GM23248 (cell line): Measurements from ENCODE around the gene ERFL. TPM values are rescaled to one million over a fixed set of nuclear protein-coding genes. Genes with fewer than 3 reads are reported as not detected.

Experiments used
- DNase-seq: peaks from one replicate; pipeline ENCODE4 v3.0.0-alpha.2; 2015
- H2AFZ ChIP-seq: fragments of 200-600 bp; sonication (generic); 2 replicates; pipeline ENCODE4 v1.6.1; 2016; ENCODE audit warnings: antibody characterized with exemption
- H3F3A ChIP-seq: fragments of 200-600 bp; sonication (generic); 2 replicates; pipeline ENCODE4 v1.6.1; 2016; ENCODE audit warnings: mild to moderate bottlenecking, antibody characterized with exemption, mixed run types; ENCODE audit not compliant: insufficient read depth
- H3K27ac ChIP-seq: fragments of 200-600 bp; sonication (generic); 2 replicates; pipeline ENCODE4 v1.5.1; 2016; ENCODE audit warnings: mild to moderate bottlenecking
- H3K27me3 ChIP-seq: fragments of 200-600 bp; sonication (generic); replicated peaks from 2 replicates; pipeline ENCODE4 v1.6.1; 2016; ENCODE audit warnings: mild to moderate bottlenecking; ENCODE audit not compliant: insufficient read depth
- H3K36me3 ChIP-seq: fragments of 200-600 bp; sonication (generic); 2 replicates; pipeline ENCODE4 v1.6.1; 2016; ENCODE audit warnings: low read depth, mild to moderate bottlenecking
- H3K4me1 ChIP-seq: fragments of 200-600 bp; sonication (generic); 2 replicates; pipeline ENCODE4 v1.6.1; 2016; ENCODE audit warnings: mild to moderate bottlenecking; ENCODE audit not compliant: insufficient read depth
- H3K4me2 ChIP-seq: fragments of 200-600 bp; sonication (generic); one replicate; pipeline ENCODE4 v1.6.1; 2016; ENCODE audit warnings: mild to moderate bottlenecking; ENCODE audit not compliant: unreplicated experiment
- H3K4me3 ChIP-seq: fragments of 200-600 bp; sonication (generic); 2 replicates; pipeline ENCODE4 v1.5.1; 2016; ENCODE audit warnings: mild to moderate bottlenecking
- H3K79me2 ChIP-seq: fragments of 200-600 bp; sonication (generic); 2 replicates; pipeline ENCODE4 v1.6.1; 2016; ENCODE audit warnings: mild to moderate bottlenecking; ENCODE audit not compliant: insufficient read depth
- H3K9ac ChIP-seq: fragments of 200-600 bp; sonication (generic); 2 replicates; pipeline ENCODE4 v1.6.1; 2016; ENCODE audit warnings: mild to moderate bottlenecking
- H3K9me2 ChIP-seq: fragments of 200-600 bp; sonication (generic); 2 replicates; pipeline ENCODE4 v1.6.1; 2016; ENCODE audit warnings: mixed run types, mild to moderate bottlenecking, moderate library complexity; ENCODE audit not compliant: insufficient read depth
- H3K9me3 ChIP-seq: fragments of 200-600 bp; sonication (generic); one replicate; pipeline ENCODE4 v1.6.1; 2017; ENCODE audit warnings: low read depth
- H4K20me1 ChIP-seq: fragments of 200-600 bp; sonication (generic); 2 replicates; pipeline ENCODE4 v1.6.0; 2016; ENCODE audit not compliant: insufficient read depth
- EZH2 ChIP-seq: fragments of 200-600 bp; sonication (generic); IDR thresholded peaks from 2 replicates; pipeline ENCODE4 v1.6.1; 2018; ENCODE audit warnings: antibody characterized with exemption, mild to moderate bottlenecking; ENCODE audit not compliant: insufficient read depth, poor library complexity, severe bottlenecking
- EZH2phosphoT487 ChIP-seq: fragments of 200-600 bp; sonication (generic); IDR thresholded peaks from 2 replicates; pipeline ENCODE4 v1.6.1; 2018; ENCODE audit warnings: antibody characterized with exemption, moderate library complexity, mild to moderate bottlenecking, low read depth; ENCODE audit not compliant: insufficient read depth
- WGBS, 2 experiments: methylation state at CpG; one replicate each; pipeline ENCODE4 v1.1.6; 2015 to 2017; ENCODE audit warnings: low lambda C conversion rate in 2 of 2, low coverage in 1 of 2; ENCODE audit errors: missing lambda C conversion rate in 2 of 2; 5-methylcytosine and 5-hydroxymethylcytosine counted together
- in situ Hi-C: fragments of 300-500 bp; cut with MboI; formaldehyde crosslinking; loops from 2 replicates; pipeline ENCODE4 v1.15.0; 2020
- polyA plus RNA-seq: library from polyadenylated mRNA; unstranded; fragments of >200 nt; fragmentation: Nextera tagmentation; extraction: Ambion mirVana; gene quantifications from 2 replicates; pipeline ENCODE4 v1.2.1, GENCODE V29; 2016
- total RNA-seq: library from RNA; depleted of rRNA; stranded (reverse); fragments of >200 nt; shearing (Covaris generic); gene quantifications from 2 replicates; pipeline ENCODE4 v1.2.3, GENCODE V29; 2014

ERFL gene
- total and polyA plus RNA-seq, 2 experiments from 2014 or later: not detected

DNA sequence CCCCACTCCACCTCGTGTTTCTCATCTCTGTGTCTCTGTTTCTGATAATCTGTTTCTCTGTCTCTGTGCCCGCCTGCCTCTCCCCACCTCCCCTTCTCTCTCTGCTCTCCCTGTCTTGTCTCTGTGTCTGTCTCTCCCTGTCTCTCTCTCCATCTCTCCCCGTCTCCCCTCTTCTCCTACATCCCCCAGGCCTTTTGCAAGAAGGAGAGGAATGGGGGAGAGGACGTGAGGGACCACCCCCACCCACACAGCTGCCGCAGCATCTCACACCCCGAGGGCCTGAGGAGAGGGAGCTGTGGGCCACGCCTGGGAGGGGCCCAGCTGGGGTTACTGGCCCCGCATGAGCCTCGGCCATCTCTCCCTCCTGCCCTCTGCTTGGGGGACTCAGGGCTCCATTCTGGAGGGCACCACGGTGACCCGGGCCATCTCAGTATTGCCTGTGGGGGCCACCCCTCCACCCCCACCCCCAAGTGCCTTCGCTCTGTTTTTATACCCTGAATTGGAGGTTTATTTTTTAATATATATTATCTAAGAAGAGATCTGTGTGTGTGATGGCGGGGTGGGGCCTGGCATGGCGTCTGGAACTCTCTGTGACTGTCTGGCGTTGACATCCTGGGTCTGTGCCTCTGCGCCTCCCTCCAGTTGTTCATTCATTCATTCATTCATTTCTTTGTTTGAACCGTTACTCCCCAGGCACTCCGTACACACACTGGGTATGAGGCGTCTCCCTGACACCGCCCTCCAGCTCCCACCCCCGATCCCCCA is 21.2 kb downstream of the ERFL start:
- H4K20me1 ChIP-seq: no peaks in the 10 kb centered on the region
- H2AFZ ChIP-seq: no peak overlapping the region
- WGBS, 2 experiments: 82 to 84% methylated on average over 19 to 21 of the region's 21 CpGs
- H3F3A ChIP-seq: no peaks in the 10 kb centered on the region
- no peak overlapping the region for H3K27ac ChIP-seq
- H3K27me3 ChIP-seq: peaks cover 13% of the 10 kb centered on the region
- H3K4me2 ChIP-seq: no peak overlapping the region
- in situ Hi-C loops: no loop called here
- H3K4me1 ChIP-seq: no peaks in the 10 kb centered on the region
- no peaks in the 10 kb centered on the region for H3K79me2 ChIP-seq
- H3K36me3 ChIP-seq: peaks cover 6% of the 10 kb centered on the region; the same call in 1 of the 2 replicates
- H3K9me2 ChIP-seq: no peaks in the 10 kb centered on the region
- no peak for DNase-seq
- H3K4me3 ChIP-seq: no peak overlapping the region
- H3K9ac ChIP-seq: no peak overlapping the region
- TF ChIP-seq EZH2 (no peak), EZH2phosphoT487 (no peak)
- H3K9me3 ChIP-seq: no peaks in the 10 kb centered on the region

DNA sequence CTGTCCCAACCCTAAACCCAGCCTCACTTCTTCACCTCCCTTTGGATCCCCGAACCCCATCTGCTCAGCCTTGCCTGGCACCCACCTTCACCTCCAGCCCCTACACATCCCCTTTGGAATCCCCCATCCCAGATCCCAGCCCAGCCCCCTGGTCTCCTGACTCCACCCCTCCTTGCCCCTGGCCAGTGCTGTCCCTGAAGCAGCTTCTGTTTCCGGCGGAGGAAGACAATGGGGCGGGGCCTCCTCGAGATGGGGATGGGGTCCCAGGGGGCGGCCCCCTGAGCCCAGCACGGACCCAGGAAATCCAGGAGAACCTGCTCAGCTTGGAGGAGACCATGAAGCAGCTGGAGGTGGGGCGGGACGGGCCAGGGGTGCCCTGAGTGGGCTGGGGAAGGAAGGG is 22.0 kb downstream of the ERFL start:
- peaks cover 6% of the 10 kb centered on the region; the same call in 1 of the 2 replicates for H3K36me3 ChIP-seq
- no peak for DNase-seq
- H3K4me1 ChIP-seq: no peaks in the 10 kb centered on the region
- WGBS, 2 experiments: 67% methylated on average over 7 to 9 of the region's 9 CpGs
- no peaks in the 10 kb centered on the region for H3K9me2 ChIP-seq
- TF ChIP-seq EZH2 (no peak), EZH2phosphoT487 (no peak)
- no peaks in the 10 kb centered on the region for H3F3A ChIP-seq
- no peak overlapping the region for H3K27ac ChIP-seq
- H3K4me3 ChIP-seq: no peak overlapping the region
- H2AFZ ChIP-seq: no peak overlapping the region
- in situ Hi-C loops: no loop called here
- no peaks in the 10 kb centered on the region for H4K20me1 ChIP-seq
- H3K4me2 ChIP-seq: no peak overlapping the region
- H3K27me3 ChIP-seq: peaks cover 5% of the 10 kb centered on the region; the same call in 1 of the 2 replicates
- H3K9me3 ChIP-seq: no peaks in the 10 kb centered on the region
- H3K79me2 ChIP-seq: no peaks in the 10 kb centered on the region
- H3K9ac ChIP-seq: no peak overlapping the region

DNA sequence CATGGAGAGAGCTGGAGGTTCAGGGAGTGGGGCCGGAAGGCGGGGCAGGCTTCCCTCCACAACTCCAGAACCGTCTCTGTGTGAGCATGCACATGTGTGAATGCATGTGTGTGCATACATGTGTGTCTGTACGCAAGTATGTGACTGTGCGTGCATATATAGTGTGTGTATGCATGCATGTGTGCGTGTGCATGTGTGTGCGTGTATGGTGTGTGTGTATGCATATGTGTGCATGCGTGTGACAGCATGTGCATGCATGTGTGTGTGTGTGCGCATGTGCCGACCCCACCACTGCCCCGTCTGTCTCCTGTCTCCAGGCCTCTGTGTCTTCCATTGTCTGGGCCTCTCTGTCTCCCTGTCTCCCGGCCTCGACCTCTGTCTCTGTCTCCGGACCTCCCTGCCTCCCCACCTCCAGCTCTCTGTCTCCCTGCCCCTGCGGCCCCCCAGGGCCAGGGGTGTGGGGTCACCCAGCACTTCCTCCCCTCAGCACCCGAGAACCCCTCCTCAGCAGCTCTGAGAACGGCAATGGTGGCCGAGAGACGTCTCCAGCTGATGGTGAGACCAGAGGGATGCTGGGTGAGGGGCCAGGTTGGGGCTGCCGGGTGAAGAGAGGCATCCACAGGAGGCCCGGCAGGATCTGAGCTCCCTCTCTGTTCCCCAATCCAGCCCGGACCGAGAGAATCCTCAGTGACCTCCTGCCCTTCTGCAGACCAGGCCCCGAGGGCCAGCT is 22.8 kb downstream of the ERFL start:
- no peak overlapping the region for H3K27ac ChIP-seq
- no peak overlapping the region for H3K4me3 ChIP-seq
- H3K79me2 ChIP-seq: no peaks in the 10 kb centered on the region
- no peak overlapping the region for H3K4me2 ChIP-seq
- H3K4me1 ChIP-seq: no peaks in the 10 kb centered on the region
- no peak for TF ChIP-seq EZH2phosphoT487
- no peak for TF ChIP-seq EZH2
- no peak overlapping the region for H2AFZ ChIP-seq
- no peaks in the 10 kb centered on the region for H4K20me1 ChIP-seq
- H3K9me3 ChIP-seq: no peaks in the 10 kb centered on the region
- H3K9me2 ChIP-seq: no peaks in the 10 kb centered on the region
- no peaks in the 10 kb centered on the region for H3K27me3 ChIP-seq
- in situ Hi-C loops: no loop called here
- no peak for DNase-seq
- WGBS, 2 experiments: 84 to 88% methylated on average over 24 of the region's 24 CpGs
- H3K36me3 ChIP-seq: peaks cover 7% of the 10 kb centered on the region; the same call in 1 of the 2 replicates
- no peaks in the 10 kb centered on the region for H3F3A ChIP-seq
- H3K9ac ChIP-seq: no peak overlapping the region

DNA sequence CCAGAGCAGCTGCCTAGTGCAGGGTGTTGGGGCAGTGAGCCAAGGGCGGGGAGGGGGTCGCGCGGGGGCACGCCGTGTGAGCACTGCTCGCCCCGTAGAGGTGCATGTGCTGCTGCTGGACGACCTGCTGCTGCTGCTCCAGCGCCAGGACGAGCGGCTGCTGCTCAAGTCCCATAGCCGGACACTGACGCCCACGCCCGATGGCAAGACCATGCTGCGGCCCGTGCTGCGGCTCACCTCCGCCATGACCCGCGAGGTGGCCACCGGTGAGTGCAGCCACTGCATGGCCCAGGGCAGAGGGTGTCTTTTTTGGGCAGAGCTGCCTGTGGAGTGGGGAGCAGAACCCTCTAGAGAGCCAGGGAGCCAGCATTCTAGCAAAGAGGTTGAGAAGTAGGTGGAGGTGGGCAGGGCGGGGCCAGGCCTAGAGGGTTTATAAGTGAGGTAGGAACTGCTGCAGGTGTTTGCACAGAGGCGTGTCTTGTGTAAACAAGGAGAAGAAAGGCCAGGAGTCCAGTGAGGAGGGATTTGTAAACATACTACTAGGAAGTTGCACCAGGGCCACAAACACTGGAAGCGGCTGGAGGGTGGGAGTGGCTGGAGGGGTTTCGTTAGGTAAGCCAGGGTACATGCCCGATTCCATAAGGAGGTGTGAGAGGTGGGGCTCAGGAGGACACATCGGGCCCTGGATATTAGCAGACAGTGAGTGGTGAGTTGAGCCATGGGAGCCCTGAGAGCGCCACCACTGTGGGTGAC is 24.0 kb downstream of the ERFL start:
- no peaks in the 10 kb centered on the region for H3K9me2 ChIP-seq
- no peak overlapping the region for H3K4me3 ChIP-seq
- H4K20me1 ChIP-seq: no peaks in the 10 kb centered on the region
- H3K4me1 ChIP-seq: no peaks in the 10 kb centered on the region
- H3K36me3 ChIP-seq: peaks cover 11% of the 10 kb centered on the region; the same call in 1 of the 2 replicates
- WGBS, 2 experiments: 94 to 99% methylated on average over 11 to 30 of the region's 30 CpGs
- no peak for DNase-seq
- no peak overlapping the region for H3K4me2 ChIP-seq
- no peaks in the 10 kb centered on the region for H3K27me3 ChIP-seq
- H3K27ac ChIP-seq: no peak overlapping the region
- H3K79me2 ChIP-seq: no peaks in the 10 kb centered on the region
- TF ChIP-seq EZH2phosphoT487 (no peak), EZH2 (no peak)
- H3F3A ChIP-seq: no peaks in the 10 kb centered on the region
- H3K9me3 ChIP-seq: no peaks in the 10 kb centered on the region
- in situ Hi-C loops: no loop called here
- H3K9ac ChIP-seq: no peak overlapping the region
- no peak overlapping the region for H2AFZ ChIP-seq
